ENCODE data around the gene CNIH3.

DNA sequence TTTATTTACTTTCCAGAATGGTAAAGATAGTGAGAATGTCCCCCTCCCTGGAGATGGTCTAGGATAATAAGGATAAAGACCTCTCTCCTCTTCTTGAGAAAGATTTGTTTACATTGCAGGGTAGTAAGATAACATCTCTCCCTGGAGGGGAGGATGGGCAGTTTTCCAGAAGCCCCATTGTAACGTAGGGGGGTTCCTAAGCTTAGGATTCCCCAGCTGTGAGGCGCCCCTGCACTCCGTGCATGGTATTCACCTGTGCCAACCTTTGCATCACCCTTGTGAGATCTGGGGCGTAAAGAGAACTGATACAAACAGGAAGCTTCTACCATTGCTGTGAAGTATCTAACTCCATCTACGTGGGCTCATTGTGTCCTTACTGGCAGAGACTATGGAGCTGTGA is 164.6 kb downstream of the CNIH3 start:
- TF ChIP-seq, protein P1, sequence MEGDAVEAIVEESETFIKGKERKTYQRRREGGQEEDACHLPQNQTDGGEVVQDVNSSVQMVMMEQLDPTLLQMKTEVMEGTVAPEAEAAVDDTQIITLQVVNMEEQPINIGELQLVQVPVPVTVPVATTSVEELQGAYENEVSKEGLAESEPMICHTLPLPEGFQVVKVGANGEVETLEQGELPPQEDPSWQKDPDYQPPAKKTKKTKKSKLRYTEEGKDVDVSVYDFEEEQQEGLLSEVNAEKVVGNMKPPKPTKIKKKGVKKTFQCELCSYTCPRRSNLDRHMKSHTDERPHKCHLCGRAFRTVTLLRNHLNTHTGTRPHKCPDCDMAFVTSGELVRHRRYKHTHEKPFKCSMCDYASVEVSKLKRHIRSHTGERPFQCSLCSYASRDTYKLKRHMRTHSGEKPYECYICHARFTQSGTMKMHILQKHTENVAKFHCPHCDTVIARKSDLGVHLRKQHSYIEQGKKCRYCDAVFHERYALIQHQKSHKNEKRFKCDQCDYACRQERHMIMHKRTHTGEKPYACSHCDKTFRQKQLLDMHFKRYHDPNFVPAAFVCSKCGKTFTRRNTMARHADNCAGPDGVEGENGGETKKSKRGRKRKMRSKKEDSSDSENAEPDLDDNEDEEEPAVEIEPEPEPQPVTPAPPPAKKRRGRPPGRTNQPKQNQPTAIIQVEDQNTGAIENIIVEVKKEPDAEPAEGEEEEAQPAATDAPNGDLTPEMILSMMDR (IDR thresholded peaks at IDR 0.05), result no peak
- TF ChIP-seq POLR2A (IDR thresholded peaks at IDR 0.05), result no peak

Data from uterus (tissue), 2 donors.